Measurements from ENCODE around the gene HCN4. TPM values are rescaled to one million over a fixed set of nuclear protein-coding genes. Genes with fewer than 3 reads are reported as not detected.

Gene HCN4
- total RNA-seq, 6 donors from 2014 or later, result under 0.01 to 0.69 (median 0.19) TPM

- ATAC-seq (ENCODE audit: low FRiP score in 2 of 2) (no peak), DNase-seq (no peak)
- TF ChIP-seq POLR2A (IDR thresholded peaks at IDR 0.05), result no peak
- TF ChIP-seq CTCF (IDR thresholded peaks at IDR 0.05), result no peak
- Histone ChIP-seq H3K27me3 (no peaks in the 10 kb centered on the region), H3K27ac (no peak overlapping the region), H3K9me3 (no peaks in the 10 kb centered on the region), H3K36me3 (no peaks in the 10 kb centered on the region), H3K4me3 (no peak overlapping the region), H3K4me1 (no peaks in the 10 kb centered on the region)
- WGBS, 2 donors, result 83 to 84% methylated on average over 4 to 5 of the region's 5 CpGs
Measured at GRCh38 chr15:73359651-73360050, 9.1 kb downstream of the HCN4 start.

GRCh38 chr15:73357999-73358665, 10.6 kb downstream of the HCN4 start:
- peak in 1 of 2 donors; percentile 51 for DNase-seq
- WGBS, 2 donors, result 33 to 70% methylated on average over 3 to 9 of the region's 9 CpGs
- no peaks in the 10 kb centered on the region for H3K9me3 ChIP-seq
- no peaks in the 10 kb centered on the region for H3K27me3 ChIP-seq
- no peak for ATAC-seq (ENCODE audit: low FRiP score in 2 of 2)
- H3K27ac ChIP-seq, result no peak overlapping the region
- TF ChIP-seq CTCF (IDR thresholded peaks at IDR 0.05) (no peak), POLR2A (IDR thresholded peaks at IDR 0.05) (no peak), POLR2AphosphoS5 (IDR thresholded peaks at IDR 0.05) (no peak), EP300 (IDR thresholded peaks at IDR 0.05) (no peak)
- no peaks in the 10 kb centered on the region for H3K36me3 ChIP-seq
- H3K4me3 ChIP-seq, result no peak overlapping the region
- H3K4me1 ChIP-seq, result no peaks in the 10 kb centered on the region

GRCh38 chr15:73355612-73356265, 13.0 kb downstream of the HCN4 start:
- ATAC-seq (ENCODE audit: low FRiP score in 2 of 2), result no peak
- no peak for TF ChIP-seq POLR2AphosphoS5 (IDR thresholded peaks at IDR 0.05)
- TF ChIP-seq POLR2A (IDR thresholded peaks at IDR 0.05), result no peak
- no peak for TF ChIP-seq EP300 (IDR thresholded peaks at IDR 0.05)
- no peak for TF ChIP-seq CTCF (IDR thresholded peaks at IDR 0.05)
- 76 to 82% methylated on average over 5 to 6 of the region's 6 CpGs for WGBS, 2 donors
- Histone ChIP-seq H3K4me3 (no peak overlapping the region), H3K36me3 (no peaks in the 10 kb centered on the region), H3K27ac (no peak overlapping the region), H3K4me1 (no peaks in the 10 kb centered on the region), H3K27me3 (no peaks in the 10 kb centered on the region), H3K9me3 (no peaks in the 10 kb centered on the region)
- no peak for DNase-seq

GRCh38 chr15:73354241-73354640, 14.5 kb downstream of the HCN4 start:
- TF ChIP-seq POLR2AphosphoS5 (IDR thresholded peaks at IDR 0.05) (no peak), EP300 (IDR thresholded peaks at IDR 0.05) (no peak), CTCF (IDR thresholded peaks at IDR 0.05) (no peak), POLR2A (IDR thresholded peaks at IDR 0.05) (no peak)
- ATAC-seq (ENCODE audit: low FRiP score in 2 of 2) (no peak), DNase-seq (no peak)
- WGBS, 2 donors, result 80 to 88% methylated on average over 1 to 4 of the region's 4 CpGs
- Histone ChIP-seq H3K27ac (no peak overlapping the region), H3K9me3 (no peaks in the 10 kb centered on the region), H3K4me3 (no peak overlapping the region), H3K36me3 (no peaks in the 10 kb centered on the region), H3K27me3 (no peaks in the 10 kb centered on the region), H3K4me1 (no peaks in the 10 kb centered on the region)

GRCh38 chr15:73353734-73354133, 15.0 kb downstream of the HCN4 start:
- TF ChIP-seq CTCF (IDR thresholded peaks at IDR 0.05) (no peak), POLR2AphosphoS5 (IDR thresholded peaks at IDR 0.05) (no peak), POLR2A (IDR thresholded peaks at IDR 0.05) (no peak), EP300 (IDR thresholded peaks at IDR 0.05) (no peak)
- Histone ChIP-seq H3K27ac (no peak overlapping the region), H3K36me3 (no peaks in the 10 kb centered on the region), H3K4me3 (no peak overlapping the region), H3K4me1 (no peaks in the 10 kb centered on the region), H3K27me3 (no peaks in the 10 kb centered on the region), H3K9me3 (no peaks in the 10 kb centered on the region)
- no peak for DNase-seq
- WGBS, 2 donors, result 58 to 59% methylated on average over 3 of the region's 3 CpGs
- ATAC-seq (ENCODE audit: low FRiP score in 2 of 2), result no peak
